Right lobe of liver (tissue), 6 donors: ENCODE results near the gene MAP1LC3C. TPM values are rescaled to one million over a fixed set of nuclear protein-coding genes. Genes with fewer than 3 reads are reported as not detected.

Experiments
- ATAC-seq, 4 donors: fragments of 200-7000 bp; cut with Tn5 transposase; one replicate each; pipeline ENCODE4 v1.9.1; 2020; ENCODE audit warnings: mild to moderate bottlenecking in 4 of 4, moderate library complexity in 4 of 4
- DNase-seq, 3 donors: peaks; one replicate each; pipeline ENCODE4 v3.0.0-alpha.2; 2020
- H3K27ac ChIP-seq, 3 donors: fragments of 200-600 bp; one replicate each; pipeline ENCODE4 v1.8.0; 2022
- H3K27me3 ChIP-seq, 2 donors: fragments of 200-600 bp; one replicate each; pipeline ENCODE4 v1.8.0; 2022
- H3K36me3 ChIP-seq, 4 donors: fragments of 200-600 bp; sonication (generic) in 1 of 4; one replicate each; pipeline versions ENCODE4 v1.5.1 to v1.8.0; 2017 to 2022; ENCODE audit warnings: control low read depth in 1 of 4
- H3K4me1 ChIP-seq, 4 donors: fragments of 200-600 bp; sonication (generic) in 1 of 4; one replicate each; pipeline versions ENCODE4 v1.5.1 to v1.8.0; 2017 to 2022; ENCODE audit warnings: control low read depth in 1 of 4
- H3K4me3 ChIP-seq, 3 donors: fragments of 200-600 bp; one replicate each; pipeline ENCODE4 v1.8.0; 2022
- H3K9me3 ChIP-seq, 4 donors: fragments of 200-600 bp; sonication (generic) in 1 of 4; one replicate each; pipeline versions ENCODE4 v1.5.1 to v1.8.0; 2017 to 2022; ENCODE audit warnings: control low read depth in 1 of 4
- POLR2A ChIP-seq: fragments of 450-650 bp; IDR thresholded peaks from one replicate; pipeline ENCODE4 v1.6.1; 2017; ENCODE audit warnings: antibody characterized with exemption, mild to moderate bottlenecking
- WGBS: methylation state at CpG from one replicate; pipeline ENCODE4 v1.1.6; 2018; ENCODE audit warnings: low coverage, low lambda C conversion rate; ENCODE audit not compliant: insufficient coverage; ENCODE audit errors: missing lambda C conversion rate; 5-methylcytosine and 5-hydroxymethylcytosine counted together
- intact Hi-C, 2 donors: fragments of 100-400 bp; cut with DNase I; formaldehyde crosslinking; loops; one replicate each; pipeline versions ENCODE4 v1.11.2 to v1.14.1; 2022
- total RNA-seq, 6 experiments: library from RNA; depleted of rRNA in 2 of 6; stranded (reverse); fragments of >200 nt in 2 of 6; fragmentation: NEBNext Ultra II Directional in 3 of 6; extraction: Animal tissue kit (Norgen Biotek cat#: 25700) in 3 of 6; gene quantifications; one replicate each; pipeline versions ENCODE4 v1.1.0 to v1.2.4, GENCODE V29; 2016 to 2023
- TF ChIP-seq, protein P1 (sequence below), 4 donors: fragments of 200-600 bp in 3 of 4; fragments of 450-650 bp in 1 of 4; IDR thresholded peaks; one replicate each; pipeline versions ENCODE4 v1.5.1 to v1.8.0; 2016 to 2022; ENCODE audit warnings: antibody characterized with exemption in 4 of 4, mild to moderate bottlenecking in 2 of 4
- donor health status: DM: no; HTN: yes; CAD: no.
- donor health status: DM: no; HTN: no; CAD: no.
- donor health status: DM: no; HTN: no; CAD: no.
- donor health status: DM: no; HTN: yes; CAD: no.
- donor health status: DM: no; HTN: yes; CAD: no.

Gene MAP1LC3C
- total RNA-seq, 6 experiments from 2014 or later, result 0.24 to 0.31 TPM; not detected in 4

GRCh38 chr1:241998412-241998921, 431 bp downstream of the MAP1LC3C start:
- no peak overlapping the region for H3K27ac ChIP-seq

GRCh38 chr1:241997401-241997998, 1.4 kb downstream of the MAP1LC3C start:
- intact Hi-C loops, result no loop called here
- 81% methylated on average over 12 of the region's 12 CpGs for WGBS
- ATAC-seq, result no peak

More at GRCh38 chr1:241998412-241998921, 431 bp downstream of the MAP1LC3C start:
- peak; percentile 57 to 66 (median 62) for DNase-seq
- H3K9me3 ChIP-seq, result no peaks in the 10 kb centered on the region
- no peak for TF ChIP-seq POLR2A
- TF ChIP-seq, protein P1, sequence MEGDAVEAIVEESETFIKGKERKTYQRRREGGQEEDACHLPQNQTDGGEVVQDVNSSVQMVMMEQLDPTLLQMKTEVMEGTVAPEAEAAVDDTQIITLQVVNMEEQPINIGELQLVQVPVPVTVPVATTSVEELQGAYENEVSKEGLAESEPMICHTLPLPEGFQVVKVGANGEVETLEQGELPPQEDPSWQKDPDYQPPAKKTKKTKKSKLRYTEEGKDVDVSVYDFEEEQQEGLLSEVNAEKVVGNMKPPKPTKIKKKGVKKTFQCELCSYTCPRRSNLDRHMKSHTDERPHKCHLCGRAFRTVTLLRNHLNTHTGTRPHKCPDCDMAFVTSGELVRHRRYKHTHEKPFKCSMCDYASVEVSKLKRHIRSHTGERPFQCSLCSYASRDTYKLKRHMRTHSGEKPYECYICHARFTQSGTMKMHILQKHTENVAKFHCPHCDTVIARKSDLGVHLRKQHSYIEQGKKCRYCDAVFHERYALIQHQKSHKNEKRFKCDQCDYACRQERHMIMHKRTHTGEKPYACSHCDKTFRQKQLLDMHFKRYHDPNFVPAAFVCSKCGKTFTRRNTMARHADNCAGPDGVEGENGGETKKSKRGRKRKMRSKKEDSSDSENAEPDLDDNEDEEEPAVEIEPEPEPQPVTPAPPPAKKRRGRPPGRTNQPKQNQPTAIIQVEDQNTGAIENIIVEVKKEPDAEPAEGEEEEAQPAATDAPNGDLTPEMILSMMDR (IDR thresholded peaks at IDR 0.05), result peak; percentile 53 to 73 (median 60)
- ATAC-seq, result peak; percentile 80 to 94 (median 90)
- H3K4me3 ChIP-seq, result peak overlapping the region in 1 of 3 donors; percentile 40
- peaks cover 0 to 3% (median 0%) of the 10 kb centered on the region in 4 donors for H3K4me1 ChIP-seq
- H3K27me3 ChIP-seq, result no peaks in the 10 kb centered on the region
- intact Hi-C loops, result no loop called here
- WGBS, result 12% methylated on average over 20 of the region's 20 CpGs
- no peaks in the 10 kb centered on the region for H3K36me3 ChIP-seq

DNA sequence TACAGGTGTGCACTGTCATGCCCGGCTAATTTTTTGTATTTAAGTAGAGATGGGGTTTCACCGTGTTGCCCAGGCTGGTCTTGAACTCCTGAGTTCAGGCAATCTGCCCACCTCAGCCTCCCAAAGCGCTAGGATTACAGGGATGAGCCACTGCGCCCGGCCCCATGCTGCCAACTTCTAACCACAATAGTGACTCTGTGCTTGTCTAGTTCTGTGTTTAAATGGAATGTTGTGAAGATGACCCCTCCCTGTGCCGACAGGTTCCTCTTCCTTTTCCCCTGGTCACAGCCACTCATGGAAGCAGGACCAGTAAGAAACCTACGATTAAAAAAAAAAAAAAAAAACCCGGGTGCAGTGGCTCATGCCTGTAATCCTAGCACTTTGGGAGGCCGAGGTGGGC, 4.7 kb downstream of the MAP1LC3C start:
- WGBS, result 58% methylated on average over 5 of the region's 9 CpGs
- Histone ChIP-seq H3K27me3 (no peaks in the 10 kb centered on the region), H3K9me3 (no peaks in the 10 kb centered on the region), H3K4me1 (peaks cover 0 to 3% (median 0%) of the 10 kb centered on the region in 4 donors), H3K4me3 (no peak overlapping the region), H3K27ac (no peak overlapping the region), H3K36me3 (no peaks in the 10 kb centered on the region)
- intact Hi-C loops, result no loop called here
- ATAC-seq, result no peak
- no peak for DNase-seq
- TF ChIP-seq, protein P1 (IDR thresholded peaks at IDR 0.05), result no peak
- no peak for TF ChIP-seq POLR2A

More at GRCh38 chr1:241997401-241997998, 1.4 kb downstream of the MAP1LC3C start:
- TF ChIP-seq, protein P1 (IDR thresholded peaks at IDR 0.05), result no peak
- no peak for TF ChIP-seq POLR2A
- Histone ChIP-seq H3K27ac (no peak overlapping the region), H3K27me3 (no peaks in the 10 kb centered on the region), H3K9me3 (no peaks in the 10 kb centered on the region), H3K4me1 (peaks cover 0 to 3% (median 0%) of the 10 kb centered on the region in 4 donors), H3K4me3 (no peak overlapping the region), H3K36me3 (no peaks in the 10 kb centered on the region)
- no peak for DNase-seq

GRCh38 chr1:241992734-241993133, 6.2 kb downstream of the MAP1LC3C start:
- no peak overlapping the region for H3K27ac ChIP-seq
- TF ChIP-seq, protein P1 (IDR thresholded peaks at IDR 0.05), result no peak
- no peak for TF ChIP-seq POLR2A
- no peak for ATAC-seq
- no peak for DNase-seq
- intact Hi-C loops, result no loop called here
- H3K36me3 ChIP-seq, result no peaks in the 10 kb centered on the region
- no peak overlapping the region for H3K4me3 ChIP-seq
- no peaks in the 10 kb centered on the region for H3K4me1 ChIP-seq
- WGBS, result 76% methylated on average over 4 of the region's 5 CpGs
- no peaks in the 10 kb centered on the region for H3K27me3 ChIP-seq
- no peaks in the 10 kb centered on the region for H3K9me3 ChIP-seq
